Mesenchymal stem cell (in vitro differentiated cells and primary cell): ENCODE data around the gene LRRC71.

Source experiments
- DNase-seq: peaks from one replicate; pipeline ENCODE4 v3.0.0-alpha.2; 2013
- H2AFZ ChIP-seq: one replicate; pipeline ENCODE4 v1.6.1; 2013; ENCODE audit warnings: low read depth, mild to moderate bottlenecking, control low read depth, inconsistent platforms, low read length, moderate library complexity
- H2AK5ac ChIP-seq: 2 replicates; pipeline ENCODE4 v1.6.1; 2013; ENCODE audit warnings: low read length, moderate library complexity, mild to moderate bottlenecking, inconsistent platforms; ENCODE audit not compliant: severe bottlenecking
- H2BK120ac ChIP-seq: one replicate; pipeline ENCODE4 v1.6.1; 2013; ENCODE audit warnings: low read depth, mild to moderate bottlenecking, inconsistent platforms, low read length, moderate library complexity
- H2BK12ac ChIP-seq, 2 experiments: one replicate each; pipeline ENCODE4 v1.6.1; 2013; ENCODE audit warnings: inconsistent platforms in 2 of 2, low read length in 2 of 2, mild to moderate bottlenecking in 2 of 2, moderate library complexity in 2 of 2, control low read depth in 1 of 2
- H2BK15ac ChIP-seq: one replicate; pipeline ENCODE4 v1.6.1; 2013; ENCODE audit warnings: mild to moderate bottlenecking, low read depth, inconsistent platforms; ENCODE audit not compliant: poor library complexity, severe bottlenecking
- H2BK5ac ChIP-seq: 2 replicates; pipeline ENCODE4 v1.6.1; 2013; ENCODE audit warnings: low read depth, mild to moderate bottlenecking, low read length, control low read depth, inconsistent platforms; ENCODE audit not compliant: poor library complexity, severe bottlenecking
- H3K14ac ChIP-seq, 2 experiments: one replicate each; pipeline ENCODE4 v1.6.1; 2013; ENCODE audit warnings: inconsistent platforms in 2 of 2, low read length in 2 of 2, control low read depth in 1 of 2, mild to moderate bottlenecking in 1 of 2, moderate library complexity in 1 of 2
- H3K18ac ChIP-seq, 2 experiments: one replicate each; pipeline ENCODE4 v1.6.1; 2013; ENCODE audit warnings: inconsistent platforms in 2 of 2, low read length in 2 of 2, control low read depth in 1 of 2, low read depth in 1 of 2, mild to moderate bottlenecking in 1 of 2
- H3K23ac ChIP-seq, 2 experiments: one replicate each; pipeline ENCODE4 v1.6.1; 2013; ENCODE audit warnings: inconsistent platforms in 2 of 2, low read length in 2 of 2, mild to moderate bottlenecking in 2 of 2, moderate library complexity in 2 of 2, control low read depth in 1 of 2
- H3K27ac ChIP-seq: 2 replicates; pipeline ENCODE4 v1.5.1; 2013; ENCODE audit warnings: mild to moderate bottlenecking, moderate library complexity, low read length, control low read depth, inconsistent platforms; ENCODE audit not compliant: poor library complexity, severe bottlenecking
- H3K27me3 ChIP-seq, 2 experiments: 2 replicates each; pipeline versions ENCODE4 v1.6.1 to v1.7.0; 2013; ENCODE audit warnings: low read length in 2 of 2, mild to moderate bottlenecking in 2 of 2, moderate library complexity in 2 of 2, control low read depth in 1 of 2, inconsistent platforms in 1 of 2; ENCODE audit not compliant: control insufficient read depth in 1 of 2, insufficient read depth in 1 of 2
- H3K36me3 ChIP-seq, 2 experiments: 2 replicates each; pipeline versions ENCODE4 v1.6.1 to v1.7.0; 2013; ENCODE audit warnings: low read length in 2 of 2, control low read depth in 1 of 2, inconsistent platforms in 1 of 2, low read depth in 1 of 2, mild to moderate bottlenecking in 1 of 2; ENCODE audit not compliant: insufficient read depth in 2 of 2, control insufficient read depth in 1 of 2
- H3K4ac ChIP-seq, 2 experiments: one replicate each; pipeline ENCODE4 v1.6.1; 2013; ENCODE audit warnings: inconsistent platforms in 2 of 2, low read length in 2 of 2, mild to moderate bottlenecking in 2 of 2, moderate library complexity in 2 of 2, control low read depth in 1 of 2, low read depth in 1 of 2
- H3K4me1 ChIP-seq: 2 replicates; pipeline ENCODE4 v1.6.1; 2013; ENCODE audit warnings: low read depth, low read length, control low read depth; ENCODE audit not compliant: control insufficient read depth, insufficient read depth
- H3K4me2 ChIP-seq: 2 replicates; pipeline ENCODE4 v1.6.1; 2013; ENCODE audit warnings: low read length, mild to moderate bottlenecking, inconsistent platforms; ENCODE audit not compliant: poor library complexity, severe bottlenecking
- H3K4me3 ChIP-seq, 2 experiments: 2 replicates each; pipeline versions ENCODE4 v1.5.1 to v1.7.0; 2013; ENCODE audit warnings: low read length in 2 of 2, mild to moderate bottlenecking in 2 of 2, control low read depth in 1 of 2, low read depth in 1 of 2; ENCODE audit not compliant: insufficient read depth in 1 of 2
- H3K79me1 ChIP-seq: replicated peaks from 2 replicates; pipeline ENCODE4 v1.6.1; 2013; ENCODE audit warnings: mild to moderate bottlenecking, control low read depth, low read length, inconsistent platforms; ENCODE audit not compliant: poor library complexity, severe bottlenecking
- H3K9ac ChIP-seq: 2 replicates; pipeline ENCODE4 v1.7.0; 2013; ENCODE audit warnings: mild to moderate bottlenecking, low read length, moderate library complexity
- H3K9me3 ChIP-seq: 2 replicates; pipeline ENCODE4 v1.7.0; 2013; ENCODE audit warnings: mild to moderate bottlenecking, low read length; ENCODE audit not compliant: control insufficient read depth
- H4K8ac ChIP-seq: one replicate; pipeline ENCODE4 v1.6.1; 2013; ENCODE audit warnings: inconsistent platforms, mild to moderate bottlenecking, low read length, moderate library complexity
- H4K91ac ChIP-seq: one replicate; pipeline ENCODE4 v1.6.1; 2013; ENCODE audit warnings: mild to moderate bottlenecking, low read length, inconsistent platforms
- WGBS: methylation state at CpG from one replicate; pipeline ENCODE4 v1.1.7; 2013; ENCODE audit warnings: mixed read lengths; 5-methylcytosine and 5-hydroxymethylcytosine counted together

Gene LRRC71

DNA sequence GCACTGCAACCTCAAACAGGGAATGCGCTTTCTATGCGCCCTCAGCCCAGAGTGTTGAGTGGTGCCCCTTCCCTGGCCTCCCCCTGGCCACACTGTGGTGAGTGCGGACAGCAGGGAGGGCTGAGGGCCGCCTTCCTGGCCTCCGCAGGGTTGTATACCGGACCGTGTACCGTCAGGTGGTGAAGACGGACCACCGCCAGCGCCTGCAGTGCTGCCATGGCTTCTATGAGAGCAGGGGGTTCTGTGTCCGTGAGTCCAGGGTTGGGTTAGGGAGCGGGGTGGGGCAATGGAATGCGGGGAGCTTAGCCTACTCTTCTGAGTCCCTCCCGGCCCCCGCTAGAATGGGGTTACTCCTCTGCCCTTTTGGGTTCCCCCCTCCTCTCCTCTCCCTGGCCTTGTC is 15.3 kb upstream of the LRRC71 start:
- no peak for DNase-seq
- no peak overlapping the region for H3K4me2 ChIP-seq
- H2BK15ac ChIP-seq, result no peak overlapping the region
- H3K14ac ChIP-seq, result no peak overlapping the region
- H3K36me3 ChIP-seq, result peaks cover 0 to 53% of the 10 kb centered on the region in 2 experiments
- H4K91ac ChIP-seq, result no peak overlapping the region
- no peak overlapping the region for H2BK12ac ChIP-seq
- peaks cover 40% of the 10 kb centered on the region for H3K4me1 ChIP-seq
- no peaks in the 10 kb centered on the region for H3K9me3 ChIP-seq
- H2AK5ac ChIP-seq, result no peak overlapping the region
- H3K79me1 ChIP-seq, result peaks cover 60% of the 10 kb centered on the region
- no peak overlapping the region for H3K9ac ChIP-seq
- WGBS, result 87% methylated on average over 16 of the region's 16 CpGs
- no peaks in the 10 kb centered on the region for H3K27me3 ChIP-seq
- H2BK5ac ChIP-seq, result no peak overlapping the region
- no peak overlapping the region for H3K18ac ChIP-seq
- no peak overlapping the region for H3K27ac ChIP-seq
- H2BK120ac ChIP-seq, result no peak overlapping the region
- no peak overlapping the region for H2AFZ ChIP-seq
- no peak overlapping the region for H3K4ac ChIP-seq
- no peak overlapping the region for H3K4me3 ChIP-seq
- no peak overlapping the region for H3K23ac ChIP-seq
- H4K8ac ChIP-seq, result no peak overlapping the region

DNA sequence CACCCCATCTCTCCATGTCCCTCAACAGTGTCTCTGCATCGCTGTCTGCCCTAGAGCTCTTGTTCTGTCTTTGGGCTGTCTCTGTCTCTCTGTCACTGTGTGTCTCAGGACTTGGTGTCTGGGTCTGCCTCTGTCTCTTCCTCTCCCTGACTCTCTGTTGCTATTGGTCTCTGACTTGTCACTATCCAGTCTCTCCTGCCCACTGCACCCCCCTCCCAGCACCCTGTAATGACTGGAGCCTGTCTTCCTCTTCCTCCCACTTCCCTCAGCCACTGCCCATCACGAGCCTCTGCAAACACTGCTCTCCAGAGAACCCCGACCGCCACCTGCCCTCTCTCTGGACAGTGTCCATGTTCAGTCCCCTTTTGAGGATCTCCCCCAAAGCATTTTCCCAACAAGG is 14.8 kb upstream of the LRRC71 start:
- H3K9ac ChIP-seq, result no peak overlapping the region
- H3K9me3 ChIP-seq, result no peaks in the 10 kb centered on the region
- H4K8ac ChIP-seq, result no peak overlapping the region
- H4K91ac ChIP-seq, result no peak overlapping the region
- no peak overlapping the region for H3K23ac ChIP-seq
- no peak overlapping the region for H3K4me3 ChIP-seq
- no peak overlapping the region for H2AFZ ChIP-seq
- no peak overlapping the region for H2AK5ac ChIP-seq
- no peak overlapping the region for H2BK120ac ChIP-seq
- H2BK5ac ChIP-seq, result no peak overlapping the region
- peaks cover 43% of the 10 kb centered on the region for H3K4me1 ChIP-seq
- H3K14ac ChIP-seq, result no peak overlapping the region
- DNase-seq, result no peak
- no peak overlapping the region for H3K4me2 ChIP-seq
- no peak overlapping the region for H3K4ac ChIP-seq
- H3K18ac ChIP-seq, result no peak overlapping the region
- H2BK15ac ChIP-seq, result no peak overlapping the region
- WGBS, result 53% methylated on average over 4 of the region's 4 CpGs
- H3K27ac ChIP-seq, result no peak overlapping the region
- peaks cover 57% of the 10 kb centered on the region for H3K79me1 ChIP-seq
- peaks cover 0 to 58% of the 10 kb centered on the region in 2 experiments for H3K36me3 ChIP-seq
- H3K27me3 ChIP-seq, result no peaks in the 10 kb centered on the region
- no peak overlapping the region for H2BK12ac ChIP-seq

DNA sequence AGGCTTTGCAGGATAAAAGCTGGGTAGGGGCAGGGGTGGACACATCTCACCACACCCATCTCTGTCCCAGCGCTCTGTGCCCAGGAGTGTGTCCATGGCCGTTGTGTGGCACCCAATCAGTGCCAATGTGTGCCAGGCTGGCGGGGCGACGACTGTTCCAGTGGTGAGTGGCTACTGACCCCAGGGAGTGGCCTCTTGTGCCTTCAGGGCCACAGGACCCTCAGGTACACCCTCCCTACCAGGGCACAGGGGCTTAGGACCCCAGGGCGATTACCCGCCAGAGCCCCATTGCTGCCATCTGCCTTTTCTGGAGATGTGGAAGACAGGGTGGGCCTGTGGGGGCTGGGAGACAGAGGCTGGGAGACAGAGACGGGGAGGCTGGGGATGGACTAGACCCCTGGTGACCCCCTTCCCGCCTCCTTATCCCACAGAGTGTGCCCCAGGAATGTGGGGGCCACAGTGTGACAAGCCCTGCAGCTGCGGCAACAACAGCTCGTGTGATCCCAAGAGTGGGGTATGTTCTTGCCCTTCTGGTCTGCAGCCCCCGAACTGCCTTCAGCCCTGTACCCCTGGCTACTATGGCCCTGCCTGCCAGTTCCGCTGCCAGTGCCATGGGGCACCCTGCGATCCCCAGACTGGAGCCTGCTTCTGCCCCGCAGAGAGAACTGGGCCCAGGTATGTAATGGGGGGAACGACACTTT is 14.1 kb upstream of the LRRC71 start:
- 96% methylated on average over 15 of the region's 16 CpGs for WGBS
- H2BK120ac ChIP-seq, result no peak overlapping the region
- H3K79me1 ChIP-seq, result peaks cover 50% of the 10 kb centered on the region
- no peak overlapping the region for H3K4me3 ChIP-seq
- H2BK12ac ChIP-seq, result peak overlapping the region in 1 of 2 experiments; percentile 7
- DNase-seq, result no peak
- H3K36me3 ChIP-seq, result peaks cover 0 to 58% of the 10 kb centered on the region in 2 experiments
- no peak overlapping the region for H3K18ac ChIP-seq
- H3K9me3 ChIP-seq, result no peaks in the 10 kb centered on the region
- H3K9ac ChIP-seq, result no peak overlapping the region
- H3K4ac ChIP-seq, result no peak overlapping the region
- H3K4me2 ChIP-seq, result no peak overlapping the region
- H2AK5ac ChIP-seq, result peak overlapping the region; percentile 37
- H3K27me3 ChIP-seq, result no peaks in the 10 kb centered on the region
- peak overlapping the region; percentile 1 for H3K27ac ChIP-seq
- H3K23ac ChIP-seq, result no peak overlapping the region
- no peak overlapping the region for H2BK5ac ChIP-seq
- H2AFZ ChIP-seq, result no peak overlapping the region
- peak overlapping the region; percentile 63 for H4K8ac ChIP-seq
- H3K4me1 ChIP-seq, result peaks cover 43% of the 10 kb centered on the region
- peak overlapping the region; percentile 29 for H4K91ac ChIP-seq
- H2BK15ac ChIP-seq, result no peak overlapping the region
- H3K14ac ChIP-seq, result no peak overlapping the region

DNA sequence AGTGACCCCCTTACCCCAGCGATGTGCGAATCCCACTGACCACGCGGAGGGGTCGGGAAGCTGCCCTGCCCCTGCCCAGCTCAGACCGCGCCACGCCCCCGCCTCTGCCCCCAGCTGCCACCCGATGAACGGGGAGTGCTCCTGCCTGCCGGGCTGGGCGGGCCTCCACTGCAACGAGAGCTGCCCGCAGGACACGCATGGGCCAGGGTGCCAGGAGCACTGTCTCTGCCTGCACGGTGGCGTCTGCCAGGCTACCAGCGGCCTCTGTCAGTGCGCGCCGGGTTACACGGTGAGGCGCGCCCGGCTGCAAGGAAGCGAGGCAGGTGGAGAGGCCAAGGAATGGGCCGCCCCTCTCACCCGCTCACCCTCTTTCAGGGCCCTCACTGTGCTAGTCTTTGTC is 11.9 kb upstream of the LRRC71 start:
- Histone ChIP-seq H3K14ac (no peak overlapping the region), H2BK12ac (no peak overlapping the region), H3K4ac (no peak overlapping the region), H3K9me3 (no peaks in the 10 kb centered on the region), H4K91ac (peak overlapping the region; percentile 58), H2BK15ac (no peak overlapping the region), H3K27ac (no peak overlapping the region), H3K4me2 (no peak overlapping the region), H4K8ac (no peak overlapping the region), H3K4me3 (no peak overlapping the region), H3K36me3 (peaks cover 0 to 75% of the 10 kb centered on the region in 2 experiments), H3K9ac (no peak overlapping the region), H3K4me1 (peaks cover 30% of the 10 kb centered on the region), H3K79me1 (peaks cover 33% of the 10 kb centered on the region), H3K27me3 (no peaks in the 10 kb centered on the region), H3K18ac (no peak overlapping the region), H2BK5ac (no peak overlapping the region), H2AK5ac (no peak overlapping the region), H3K23ac (no peak overlapping the region), H2BK120ac (no peak overlapping the region), H2AFZ (no peak overlapping the region)
- 90% methylated on average over 23 of the region's 29 CpGs for WGBS
- no peak for DNase-seq
